Stimulated activated CD4-positive, alpha-beta T cell treated with anti-CD3 and anti-CD28 coated beads, Interleukin-15, amount 100 ng/mL, for 24 hours (primary cell): ENCODE measurements around the gene MAFF.
"Not testable (repeated sequence)": the region's sequence is repeated elsewhere in the genome, so short reads cannot be mapped to it uniquely, and the experiment has no call there.

ENCODE experiments used
- DNase-seq: peaks from one replicate; pipeline ENCODE4 v3.0.0-alpha.2; 2020

MAFF gene

GRCh38 chr22:38201711-38202436 lies at the start of gene MAFF:
Gene MAFF, plus strand, starts transcription at chr22:38201994. Its CDS starts 11,860 bp downstream, at chr22:38213854.
- peak; percentile 97 for DNase-seq

- DNase-seq: no peak
Measured at GRCh38 chr22:38153821-38154562, 47.8 kb upstream of the MAFF start.

GRCh38 chr22:38154563-38154915 lies 47.3 kb upstream of the MAFF start:
- DNase-seq: not testable (repeated sequence)

DNA sequence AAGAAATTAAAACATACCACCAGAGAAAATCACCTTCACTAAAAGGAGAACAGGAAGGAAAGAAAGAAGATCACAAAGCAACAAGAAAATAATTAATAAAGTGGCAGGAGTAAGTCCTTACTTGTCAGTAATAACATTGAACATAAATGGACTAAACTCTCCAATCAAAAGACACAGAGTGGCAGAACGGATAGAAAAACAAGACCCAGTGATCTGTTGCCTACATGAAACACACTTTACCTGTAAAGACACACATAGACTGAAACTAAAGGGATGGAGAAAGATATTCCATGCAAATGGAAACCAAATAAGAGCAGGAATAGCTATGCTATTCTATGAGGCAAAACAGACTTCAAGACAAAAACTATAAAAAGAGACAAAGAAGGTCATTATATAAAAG lies 46.1 kb upstream of the MAFF start:
- no peak for DNase-seq

GRCh38 chr22:38162881-38163843 lies 38.6 kb upstream of the MAFF start:
- no peak for DNase-seq

DNA sequence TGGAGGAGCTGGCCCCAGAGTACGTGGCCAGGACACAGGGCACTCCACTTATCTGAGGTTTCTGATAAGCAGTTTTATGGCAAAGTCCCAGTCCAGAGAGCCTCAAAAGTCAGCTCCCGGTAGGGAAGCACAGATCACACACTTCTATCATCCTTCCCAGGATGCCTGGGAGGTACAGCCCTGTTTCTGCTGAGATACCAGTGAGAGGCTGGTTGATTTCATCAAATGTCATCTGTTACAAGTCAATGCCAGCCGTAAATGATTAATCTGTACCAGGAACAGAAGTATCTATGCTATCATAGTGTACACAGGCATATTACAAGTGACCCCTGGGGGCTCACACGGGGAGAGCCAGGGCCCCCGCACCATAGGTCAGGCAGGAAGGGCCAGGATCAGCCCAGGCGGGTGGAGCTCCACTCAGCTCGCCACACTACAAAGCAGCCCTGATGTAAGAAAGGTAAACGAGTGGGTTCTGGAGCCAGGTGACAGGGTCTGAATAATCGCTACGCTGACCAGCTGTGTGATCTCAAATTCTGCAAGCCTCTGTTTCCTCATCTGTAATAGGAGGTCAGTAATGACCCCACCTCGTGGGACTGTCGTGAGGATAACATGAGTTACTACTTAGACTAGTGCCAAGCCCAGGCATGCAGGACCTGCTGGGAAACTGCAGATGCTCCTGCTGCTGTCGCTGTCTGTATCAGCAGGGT lies 37.8 kb upstream of the MAFF start:
- DNase-seq: no peak

GRCh38 chr22:38164551-38164918 lies 37.3 kb upstream of the MAFF start:
- DNase-seq: no peak

- DNase-seq: no peak
Measured at GRCh38 chr22:38165922-38166593, 35.7 kb upstream of the MAFF start.

DNA sequence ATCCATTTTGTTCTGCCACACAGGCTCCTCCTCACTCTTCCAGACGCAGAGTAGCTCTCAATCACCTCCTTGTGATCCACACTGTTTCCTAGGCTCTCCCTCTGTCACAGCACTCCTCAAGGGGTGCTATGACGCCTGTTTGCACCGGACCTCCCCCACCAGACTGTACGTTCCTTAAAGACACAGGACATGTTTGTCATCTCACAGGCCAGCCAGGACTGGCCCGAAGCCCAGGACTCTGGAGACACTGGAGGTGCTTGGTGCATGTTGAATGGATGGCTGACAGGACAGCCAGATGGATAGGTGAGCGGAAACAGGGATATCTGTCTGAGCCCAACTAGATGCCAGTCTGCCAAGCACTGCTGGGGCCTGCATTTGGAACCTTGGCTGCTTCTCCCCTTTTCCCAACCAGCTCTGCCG lies 33.8 kb upstream of the MAFF start:
- no peak for DNase-seq

GRCh38 chr22:38169116-38169515 lies 32.7 kb upstream of the MAFF start:
- DNase-seq: no peak

GRCh38 chr22:38170469-38170868 lies 31.3 kb upstream of the MAFF start:
- DNase-seq: no peak

DNA sequence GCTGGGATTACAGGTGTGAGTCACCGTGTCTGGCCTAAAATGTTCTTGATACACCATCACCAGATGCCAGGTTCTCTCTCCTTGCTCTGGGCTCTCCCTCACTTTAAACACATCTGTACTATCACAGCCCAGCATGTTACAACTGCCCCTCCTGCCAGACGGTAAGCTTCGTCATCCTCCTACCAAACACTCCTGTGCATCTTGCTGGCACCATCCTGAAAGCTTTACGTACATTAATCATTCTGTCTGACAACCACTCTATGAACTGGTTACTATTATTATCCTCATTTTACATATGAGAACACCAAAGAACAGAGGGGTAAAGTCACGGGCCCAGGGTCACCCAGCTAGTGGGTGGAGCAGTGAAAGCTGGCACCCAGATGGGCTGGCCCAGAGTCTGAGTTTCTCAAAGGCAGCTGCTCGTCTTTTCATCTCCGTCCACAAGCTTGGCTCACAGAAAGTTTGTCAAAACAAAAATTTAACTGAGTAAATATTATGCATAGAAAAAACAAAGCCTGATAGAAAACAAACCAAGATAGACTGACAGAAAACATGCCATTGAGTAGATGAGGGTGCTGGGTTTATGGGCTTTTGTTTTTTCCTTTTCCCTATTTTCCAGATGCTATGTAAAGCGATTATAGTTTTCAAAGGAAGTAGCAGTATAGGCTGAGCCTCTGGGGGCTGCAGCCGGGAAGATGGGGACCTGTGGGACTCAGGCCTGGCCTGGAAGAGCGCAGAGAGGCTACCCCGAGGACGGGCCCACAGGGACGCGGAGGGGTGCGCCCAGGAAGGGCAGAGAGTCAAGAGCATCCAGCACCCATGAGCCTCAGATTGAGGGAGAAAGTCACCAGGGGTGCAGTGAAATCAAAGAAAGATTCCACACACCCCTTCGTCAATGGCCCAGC lies 29.6 kb upstream of the MAFF start:
- DNase-seq: no peak

DNA sequence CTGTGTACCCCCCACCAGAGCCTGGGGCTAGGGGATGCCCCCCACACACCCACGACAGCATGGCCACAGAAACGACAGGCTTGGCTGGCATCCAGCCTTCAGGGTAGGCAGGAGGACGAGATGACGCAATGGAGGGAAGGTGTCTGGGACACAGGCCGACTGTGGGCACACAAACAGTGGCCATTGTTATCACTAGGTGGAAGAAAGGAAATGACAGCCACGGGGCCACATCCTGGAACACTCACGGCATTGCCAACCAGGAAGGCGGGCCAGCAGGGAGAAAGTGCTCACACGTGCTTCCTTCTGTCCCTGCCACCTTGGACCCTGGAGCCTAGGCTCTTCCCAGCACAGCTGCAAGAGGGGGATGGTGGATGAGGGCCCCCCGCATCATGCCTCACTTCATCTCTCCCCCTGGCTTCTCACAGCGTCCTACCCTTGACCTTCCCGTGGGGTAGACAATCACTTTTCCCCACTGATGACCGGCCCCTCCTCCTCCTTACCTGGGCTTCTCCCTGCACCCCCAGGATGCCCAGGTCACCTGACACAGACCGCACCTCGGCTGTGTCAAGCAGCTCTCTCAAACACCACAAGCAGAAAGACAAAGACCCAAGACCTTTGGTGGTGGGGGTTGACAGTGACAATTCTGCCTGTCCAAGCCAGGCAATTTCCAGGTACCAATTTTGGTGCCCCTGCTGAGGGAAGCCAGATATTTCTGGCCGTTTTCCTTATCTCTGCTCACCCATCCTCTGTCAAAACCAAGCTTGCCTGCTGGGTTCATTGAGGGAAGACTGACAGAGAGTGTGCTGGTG lies 28.8 kb upstream of the MAFF start:
- no peak for DNase-seq

DNA sequence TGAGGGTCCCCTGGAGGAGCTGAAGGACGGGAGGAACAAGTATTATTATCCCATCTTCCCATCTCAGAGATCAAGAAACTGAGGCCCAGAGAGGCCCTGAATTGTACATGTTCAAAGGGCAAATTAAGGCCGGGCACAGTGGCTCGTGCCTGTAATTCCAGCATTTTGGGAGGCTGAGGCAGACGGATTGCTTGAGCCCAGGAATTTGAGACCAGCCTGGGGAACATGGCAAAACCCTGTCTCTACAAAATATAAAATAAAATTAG lies 28.2 kb upstream of the MAFF start:
- DNase-seq: no peak

DNA sequence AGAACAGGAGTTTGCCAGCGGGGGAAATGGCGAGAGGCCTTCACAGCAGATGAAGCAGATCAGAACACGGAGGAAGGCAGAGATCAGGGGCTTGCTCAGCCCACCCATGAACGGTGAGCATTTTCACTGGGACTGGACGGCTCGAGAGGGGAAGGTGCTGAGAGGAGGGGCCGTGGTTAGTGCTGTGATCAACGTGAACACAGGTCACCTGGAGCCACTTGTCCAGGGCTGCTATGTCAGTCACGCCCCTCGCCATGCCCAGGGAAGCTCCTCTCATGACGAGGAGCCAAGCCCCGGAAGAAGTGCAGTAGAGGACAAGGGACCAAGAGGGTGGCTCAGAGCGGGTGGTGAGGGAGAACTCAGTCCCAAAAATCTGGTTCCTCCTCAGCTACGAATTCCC lies 27.2 kb upstream of the MAFF start:
- DNase-seq: no peak

DNA sequence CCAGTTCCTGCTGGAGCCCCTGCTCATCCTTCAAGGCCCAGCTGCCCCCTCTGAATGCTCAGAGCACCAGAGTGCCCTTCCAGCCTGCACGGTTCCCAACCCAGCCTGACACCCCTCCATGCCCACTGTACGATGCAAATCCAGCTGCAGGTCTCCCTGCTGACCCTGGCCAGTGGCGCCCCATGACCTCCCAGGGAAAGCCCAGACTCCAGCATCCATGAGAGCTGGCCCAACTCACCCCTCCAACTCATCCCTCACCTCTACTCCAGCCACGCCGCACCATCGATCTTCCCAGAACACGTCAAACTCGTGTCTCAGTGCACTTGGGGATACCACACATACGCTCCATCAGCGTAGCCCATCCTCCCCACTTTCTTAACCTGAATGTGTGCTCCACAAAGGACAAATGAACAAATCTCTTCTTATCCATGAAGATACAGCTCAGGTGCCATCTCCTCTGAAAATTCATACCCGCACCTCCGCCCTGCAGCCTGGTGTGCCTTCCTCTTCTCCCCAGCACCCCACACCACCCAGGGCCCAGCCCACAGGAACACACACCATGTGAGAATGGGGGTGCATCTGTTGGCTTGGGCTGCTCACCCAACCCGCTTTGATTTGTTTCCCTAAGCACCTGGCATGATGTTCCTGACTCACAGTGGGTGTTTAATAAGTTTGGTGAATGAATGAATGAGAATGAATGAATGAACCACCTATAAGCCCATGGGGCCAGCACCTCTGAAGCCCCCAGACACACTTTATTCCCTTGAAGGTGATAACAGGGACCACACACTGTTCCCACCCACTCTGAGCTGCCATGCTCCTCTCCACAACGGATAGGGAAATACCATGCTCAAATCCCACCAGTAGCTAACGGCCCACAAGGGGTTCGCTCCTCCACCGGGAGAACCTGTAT lies 26.3 kb upstream of the MAFF start:
- no peak for DNase-seq

DNA sequence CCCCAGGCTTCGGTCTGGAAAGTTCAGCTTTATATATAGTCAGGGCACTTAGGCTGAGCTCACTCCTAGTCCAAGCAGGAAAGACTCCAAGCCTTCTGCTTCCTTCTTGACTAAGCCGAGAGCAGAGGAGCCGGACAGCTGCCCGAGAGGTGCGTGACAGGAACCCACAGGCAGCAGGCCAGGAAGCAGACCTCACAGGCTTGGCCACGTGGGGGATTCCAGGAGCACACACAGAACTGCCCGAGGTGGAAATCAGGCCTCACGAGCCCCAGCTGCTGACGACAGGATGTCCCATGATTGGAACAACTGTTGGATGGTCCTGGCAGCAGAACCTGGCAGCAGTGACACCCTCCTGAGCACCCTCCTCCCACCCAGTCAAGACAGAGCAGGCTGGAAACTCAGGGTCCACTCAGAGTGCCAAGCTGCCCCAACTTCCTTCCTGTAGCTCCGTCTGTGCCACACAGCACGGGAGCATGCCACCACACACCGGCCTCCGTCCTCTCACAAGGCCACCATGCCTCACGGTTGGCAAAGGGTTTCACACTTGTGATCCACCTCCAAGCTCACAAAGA lies 25.5 kb upstream of the MAFF start:
- DNase-seq: no peak

- DNase-seq: no peak
Measured at GRCh38 chr22:38177044-38177443, 24.8 kb upstream of the MAFF start.

- not testable (repeated sequence) for DNase-seq
Measured at GRCh38 chr22:38177571-38177925, 24.2 kb upstream of the MAFF start.
